Activated T-cell treated with anti-CD3 and anti-CD28 coated beads, Interleukin-2, amount 50 U/mL, for 24 hours (primary cell): ENCODE data around the gene EML1.
"Not testable (repeated sequence)": the region's sequence is repeated elsewhere in the genome, so short reads cannot be mapped to it uniquely, and the experiment has no call there.

Experiments used
- DNase-seq: peaks from one replicate; pipeline ENCODE4 v3.0.0-alpha.2; 2020
- H3K27ac Mint-ChIP-seq: 2 replicates; pipeline ENCODE4 v1.8.0; 2020; ENCODE audit warnings: mild to moderate bottlenecking, mixed read lengths
- H3K27me3 Mint-ChIP-seq: 2 replicates; pipeline ENCODE4 v1.8.0; 2020; ENCODE audit warnings: mixed read lengths
- H3K36me3 Mint-ChIP-seq: 2 replicates; pipeline ENCODE4 v1.8.0; 2020; ENCODE audit warnings: low read depth, mixed read lengths
- H3K4me1 Mint-ChIP-seq: 2 replicates; pipeline ENCODE4 v1.8.0; 2020; ENCODE audit warnings: low read depth, mixed read lengths
- H3K4me3 Mint-ChIP-seq: 2 replicates; pipeline ENCODE4 v1.8.0; 2020; ENCODE audit warnings: mild to moderate bottlenecking, moderate library complexity, mixed read lengths
- H3K9me3 Mint-ChIP-seq: 2 replicates; pipeline ENCODE4 v1.8.0; 2020; ENCODE audit warnings: mixed read lengths

Gene EML1

DNA sequence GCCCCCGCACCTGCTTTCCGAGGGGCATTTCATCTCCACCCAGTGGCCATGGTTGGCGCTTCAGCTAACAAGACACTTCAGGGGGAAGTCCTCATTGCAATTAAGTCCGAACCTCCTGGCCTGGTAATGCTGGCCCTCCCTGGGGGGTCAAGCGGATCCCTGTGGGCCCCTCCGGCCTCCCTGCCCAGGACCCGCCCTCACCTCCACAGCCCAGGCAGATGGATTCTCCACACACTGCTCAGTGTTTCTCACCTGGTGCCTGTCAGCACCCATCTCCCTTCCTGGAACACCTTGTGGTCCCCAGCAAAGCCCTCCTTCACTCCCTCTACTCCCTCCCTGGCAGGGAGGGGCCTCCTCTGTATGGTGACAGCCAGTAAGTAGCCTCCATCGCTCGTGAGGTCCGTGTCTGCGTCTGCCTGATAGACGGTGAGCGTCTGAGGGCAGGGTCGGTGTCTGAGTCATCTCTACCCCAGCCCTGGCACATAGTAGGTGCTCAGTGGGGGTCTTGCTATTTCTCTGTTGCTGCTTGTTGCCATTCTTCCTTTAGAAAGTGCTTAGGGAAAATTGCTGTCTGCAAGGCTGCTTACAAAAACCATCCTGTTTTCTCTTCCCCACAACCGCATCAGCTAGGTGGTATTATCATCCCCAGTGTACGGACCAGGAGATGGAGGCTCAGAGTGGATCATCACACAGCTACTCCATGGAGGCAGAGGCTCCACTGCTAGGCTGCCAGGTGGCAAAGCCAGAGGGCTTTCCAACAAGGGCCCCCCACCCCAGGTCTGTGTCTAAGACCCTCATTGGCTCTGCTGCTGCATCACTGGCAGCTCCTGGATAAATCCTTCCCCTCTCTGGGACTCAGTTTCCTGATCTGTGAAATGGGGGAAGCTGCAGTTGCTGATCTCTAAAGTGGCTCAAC lies 39.7 kb upstream of the EML1 start:
- no peaks in the 10 kb centered on the region for H3K9me3 Mint-ChIP-seq
- H3K27ac Mint-ChIP-seq, result no peak overlapping the region
- H3K36me3 Mint-ChIP-seq, result no peaks in the 10 kb centered on the region
- H3K4me1 Mint-ChIP-seq, result peaks cover 26% of the 10 kb centered on the region
- no peak for DNase-seq
- H3K27me3 Mint-ChIP-seq, result peaks cover 68% of the 10 kb centered on the region
- H3K4me3 Mint-ChIP-seq, result no peak overlapping the region

DNA sequence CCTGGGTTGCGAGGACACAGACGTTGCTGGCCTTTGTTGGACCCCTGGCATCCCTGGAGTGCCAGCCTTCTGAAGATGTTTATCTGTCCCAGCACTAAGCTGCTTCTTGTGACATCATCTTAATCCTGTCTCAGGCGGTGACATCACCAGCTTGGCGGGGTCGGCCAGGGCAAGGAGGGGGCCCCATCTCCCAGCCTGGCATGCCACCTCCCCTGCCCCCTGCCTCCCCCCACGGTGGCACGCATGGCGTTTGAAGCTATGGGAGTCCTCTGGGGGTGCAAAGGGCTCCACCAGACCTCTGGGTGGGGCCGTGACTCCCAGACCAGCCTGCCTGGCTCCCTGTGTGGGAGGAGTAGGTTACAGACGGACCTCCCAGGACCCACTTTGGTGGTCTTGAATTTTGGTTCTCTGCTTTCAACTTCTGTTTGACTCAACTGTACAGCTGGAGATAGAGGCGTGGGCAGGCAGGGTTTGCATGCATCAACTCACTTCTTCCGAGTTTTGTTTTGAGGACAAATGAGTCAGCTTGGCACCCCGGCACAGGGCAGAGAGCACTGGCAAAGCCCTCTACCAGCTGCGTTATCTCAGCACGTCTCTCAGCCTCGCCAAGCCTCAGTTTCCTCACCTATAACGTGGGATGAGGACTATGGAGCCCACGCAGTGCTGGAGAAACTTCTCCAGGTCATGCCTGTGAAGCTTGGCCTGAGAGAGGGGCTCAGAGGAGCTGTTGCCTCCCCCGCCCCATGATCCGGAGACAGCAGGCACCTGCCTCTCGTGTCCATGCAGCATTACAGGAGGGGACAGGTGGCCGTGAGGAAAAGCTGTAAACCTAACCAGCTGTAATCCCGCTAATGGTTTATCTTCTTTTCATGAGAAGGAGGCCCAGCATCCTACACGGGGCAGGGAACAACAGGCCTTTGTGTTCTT lies 38.8 kb upstream of the EML1 start:
- Mint-ChIP-seq H3K4me3 (no peak overlapping the region), H3K4me1 (peaks cover 26% of the 10 kb centered on the region), H3K36me3 (no peaks in the 10 kb centered on the region), H3K9me3 (no peaks in the 10 kb centered on the region), H3K27me3 (peaks cover 64% of the 10 kb centered on the region), H3K27ac (no peak overlapping the region)
- no peak for DNase-seq

GRCh38 chr14:99755068-99755405 lies 38.2 kb upstream of the EML1 start:
- DNase-seq, result no peak
- Mint-ChIP-seq H3K27me3 (peaks cover 62% of the 10 kb centered on the region), H3K9me3 (no peaks in the 10 kb centered on the region), H3K4me1 (peaks cover 26% of the 10 kb centered on the region), H3K36me3 (no peaks in the 10 kb centered on the region), H3K4me3 (no peak overlapping the region), H3K27ac (no peak overlapping the region)

DNA sequence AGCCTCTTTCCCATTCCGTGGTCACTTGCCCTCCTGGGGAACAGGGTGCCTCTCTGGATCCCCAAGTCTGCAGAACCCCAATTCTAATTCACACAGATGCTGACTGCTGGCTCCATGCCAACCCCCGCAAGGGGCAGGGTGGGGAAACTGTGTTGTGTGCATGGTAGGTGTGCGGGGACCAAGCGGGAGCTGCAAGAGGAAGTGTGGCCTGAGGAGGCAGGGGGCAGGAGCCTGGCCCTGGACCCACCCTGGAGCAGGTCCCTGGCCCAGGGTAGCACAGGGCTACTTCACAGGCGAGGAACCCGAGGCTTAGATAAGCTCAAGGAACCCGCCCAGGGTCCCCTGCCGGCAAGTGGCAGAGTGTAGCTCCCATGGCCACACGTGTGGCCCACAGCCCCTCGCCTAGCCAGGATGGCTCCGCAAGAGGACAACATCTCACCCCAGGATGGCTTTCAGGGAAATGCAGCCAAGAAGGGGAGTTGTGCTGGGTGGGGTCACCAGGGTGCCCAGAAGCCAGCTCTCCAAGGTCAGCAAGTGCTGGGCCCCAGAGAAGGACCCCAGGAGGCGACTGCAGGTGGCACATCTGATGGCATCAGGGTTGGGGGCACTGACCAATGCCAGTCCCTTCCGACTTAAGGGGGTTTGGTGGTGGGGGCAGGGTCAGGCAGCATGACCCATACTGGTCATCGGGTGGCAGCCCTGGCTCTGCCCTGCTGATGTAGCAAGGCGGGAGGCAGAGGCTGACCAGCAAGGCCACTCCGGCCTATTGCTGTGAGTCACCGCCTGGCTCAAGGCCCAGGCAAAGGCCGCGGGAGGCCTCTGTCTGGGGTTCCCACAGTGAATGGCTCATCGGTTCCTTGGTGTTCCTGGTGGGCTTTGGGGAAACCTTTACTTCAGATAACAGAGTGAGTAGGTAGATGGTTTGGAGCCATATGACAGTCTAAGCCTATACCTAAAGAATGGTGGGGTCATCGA lies 37.3 kb upstream of the EML1 start:
- Mint-ChIP-seq H3K27ac (no peak overlapping the region), H3K27me3 (peaks cover 65% of the 10 kb centered on the region), H3K9me3 (no peaks in the 10 kb centered on the region), H3K36me3 (no peaks in the 10 kb centered on the region), H3K4me1 (peaks cover 26% of the 10 kb centered on the region), H3K4me3 (no peak overlapping the region)
- DNase-seq, result no peak

DNA sequence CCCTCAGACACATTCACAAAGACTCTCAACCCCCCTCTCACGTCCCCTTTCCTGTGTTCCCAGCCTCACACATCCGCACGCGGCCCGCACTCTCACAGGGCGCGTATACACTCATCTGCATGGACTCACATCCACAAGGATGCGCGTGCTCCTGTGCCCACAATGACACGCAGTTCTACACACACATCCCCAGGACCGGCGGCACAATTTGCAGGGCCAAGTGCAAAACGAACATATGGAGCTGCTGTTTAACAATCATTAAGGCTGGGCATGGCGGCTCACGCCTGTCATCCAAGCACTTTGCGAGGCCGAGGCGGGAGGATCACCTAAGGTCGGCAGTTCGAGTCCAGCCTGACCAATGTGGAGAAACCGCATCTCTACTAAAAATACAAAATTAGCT lies 36.4 kb upstream of the EML1 start:
- no peak for DNase-seq

DNA sequence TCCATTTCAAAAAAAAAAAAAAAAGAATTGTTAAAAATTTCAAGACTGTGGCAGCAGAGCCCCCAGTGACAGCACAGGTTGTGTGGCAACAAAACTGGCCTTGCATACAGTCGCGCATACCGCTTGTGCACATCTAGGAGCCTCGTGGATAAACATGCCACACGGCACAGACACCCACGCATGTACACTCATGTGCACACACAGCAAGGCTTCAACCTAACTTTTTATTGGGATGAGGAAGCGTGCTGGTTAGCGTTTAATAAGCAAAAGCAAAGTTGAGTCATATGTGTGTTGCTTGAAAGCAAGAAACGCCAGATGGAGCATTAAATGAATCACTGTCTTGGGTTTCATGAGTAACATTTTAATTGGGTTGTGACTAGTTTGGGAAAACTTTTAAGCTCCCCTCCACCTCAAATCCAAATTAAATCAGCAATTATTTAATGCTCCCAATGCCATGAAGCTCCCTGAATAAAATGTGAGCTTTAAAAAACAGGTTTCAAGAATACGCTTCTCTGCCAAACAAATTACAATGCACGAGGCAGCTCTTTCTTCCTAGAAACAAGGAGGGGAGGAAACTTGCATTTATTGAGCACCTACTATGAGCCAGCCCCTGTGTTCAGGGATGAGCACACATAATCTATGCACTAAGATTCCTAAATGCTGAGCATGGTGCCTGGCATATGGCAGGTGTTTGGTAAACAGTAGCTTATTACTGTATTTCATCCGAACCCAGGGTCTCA lies 35.7 kb upstream of the EML1 start:
- Mint-ChIP-seq H3K4me1 (peaks cover 22% of the 10 kb centered on the region), H3K36me3 (no peaks in the 10 kb centered on the region), H3K27me3 (peaks cover 55% of the 10 kb centered on the region), H3K4me3 (no peak overlapping the region), H3K27ac (no peak overlapping the region), H3K9me3 (no peaks in the 10 kb centered on the region)
- no peak for DNase-seq

More for the DNA sequence above, 36.4 kb upstream of the EML1 start:
- H3K4me1 Mint-ChIP-seq, result peaks cover 26% of the 10 kb centered on the region
- H3K9me3 Mint-ChIP-seq, result no peaks in the 10 kb centered on the region
- H3K4me3 Mint-ChIP-seq, result no peak overlapping the region
- no peaks in the 10 kb centered on the region for H3K36me3 Mint-ChIP-seq
- H3K27me3 Mint-ChIP-seq, result peaks cover 60% of the 10 kb centered on the region
- H3K27ac Mint-ChIP-seq, result no peak overlapping the region

GRCh38 chr14:99758121-99758821 lies 34.9 kb upstream of the EML1 start:
- Mint-ChIP-seq H3K4me1 (peaks cover 18% of the 10 kb centered on the region), H3K4me3 (no peak overlapping the region), H3K9me3 (no peaks in the 10 kb centered on the region), H3K27me3 (peaks cover 49% of the 10 kb centered on the region), H3K36me3 (no peaks in the 10 kb centered on the region), H3K27ac (no peak overlapping the region)
- DNase-seq, result no peak

DNA sequence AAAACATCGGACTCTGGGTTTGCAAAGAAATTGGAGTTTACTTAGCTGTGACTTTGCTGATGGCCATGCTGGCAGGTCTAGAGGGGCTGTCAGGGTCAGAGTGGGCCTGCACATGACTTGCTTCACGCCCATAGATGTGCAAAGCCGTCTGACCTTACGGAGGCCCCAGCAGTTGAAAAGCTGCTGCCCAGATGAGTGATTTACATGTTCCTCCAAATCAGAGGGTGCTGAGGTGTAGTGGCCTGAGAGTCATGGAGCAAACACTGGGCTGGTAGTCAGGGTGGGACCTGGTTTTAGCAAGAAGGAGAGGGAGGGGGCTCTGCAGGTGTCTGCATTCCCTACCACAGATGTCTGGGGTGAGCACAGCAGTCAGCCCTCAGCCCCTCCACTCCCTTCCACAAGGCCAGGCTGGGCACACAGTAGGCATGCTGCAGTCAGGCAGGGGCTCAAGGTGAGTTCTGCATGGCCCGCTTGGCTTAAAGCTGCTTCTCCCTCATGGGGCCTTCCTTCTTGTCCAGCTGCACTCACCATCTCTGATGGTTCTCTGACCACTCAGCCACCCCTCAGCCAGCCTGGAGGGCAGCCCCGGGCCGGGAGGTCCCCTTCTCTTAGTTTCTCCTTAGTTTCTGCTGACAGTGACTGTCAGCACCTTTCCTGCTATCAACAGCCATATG lies 34.2 kb upstream of the EML1 start:
- peaks cover 12% of the 10 kb centered on the region for H3K4me1 Mint-ChIP-seq
- H3K27me3 Mint-ChIP-seq, result peaks cover 42% of the 10 kb centered on the region
- H3K9me3 Mint-ChIP-seq, result no peaks in the 10 kb centered on the region
- H3K27ac Mint-ChIP-seq, result no peak overlapping the region
- no peak for DNase-seq
- H3K4me3 Mint-ChIP-seq, result no peak overlapping the region
- H3K36me3 Mint-ChIP-seq, result no peaks in the 10 kb centered on the region

- Mint-ChIP-seq H3K27me3 (peaks cover 37% of the 10 kb centered on the region), H3K36me3 (no peaks in the 10 kb centered on the region), H3K4me3 (no peak overlapping the region), H3K4me1 (peaks cover 9% of the 10 kb centered on the region), H3K9me3 (no peaks in the 10 kb centered on the region), H3K27ac (no peak overlapping the region)
- DNase-seq, result no peak
These were observed 33.7 kb upstream of the EML1 start for GRCh38 chr14:99759546-99759925.

DNA sequence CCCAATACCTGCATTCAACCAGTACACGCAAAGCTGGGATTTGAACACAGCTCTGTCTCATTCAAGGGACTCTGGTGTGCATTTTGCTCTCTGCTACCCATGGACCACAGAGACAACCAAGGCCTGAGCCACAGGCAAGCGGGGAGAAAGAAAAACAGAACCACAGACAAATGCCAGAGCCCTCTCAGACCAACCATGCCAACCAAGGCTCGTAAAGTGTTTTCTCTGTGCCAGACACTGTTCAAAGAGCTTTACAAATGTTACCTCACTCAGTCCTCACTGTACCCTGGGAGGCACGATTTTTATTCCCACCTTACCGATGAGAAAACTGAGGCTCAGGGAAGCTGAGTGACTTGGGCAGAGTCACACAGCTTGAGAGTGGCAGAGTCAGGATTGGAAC lies 32.4 kb upstream of the EML1 start:
- Mint-ChIP-seq H3K4me1 (peaks cover 8% of the 10 kb centered on the region), H3K9me3 (no peaks in the 10 kb centered on the region), H3K4me3 (no peak overlapping the region), H3K36me3 (no peaks in the 10 kb centered on the region), H3K27me3 (peaks cover 27% of the 10 kb centered on the region), H3K27ac (no peak overlapping the region)
- DNase-seq, result no peak

- not testable (repeated sequence) for H3K9me3 Mint-ChIP-seq, H3K4me1 Mint-ChIP-seq, DNase-seq, H3K27ac Mint-ChIP-seq, H3K36me3 Mint-ChIP-seq, H3K4me3 Mint-ChIP-seq
- peaks cover 15% of the 10 kb centered on the region for H3K27me3 Mint-ChIP-seq
These were observed 30.3 kb upstream of the EML1 start for GRCh38 chr14:99762911-99763310.

- H3K4me1 Mint-ChIP-seq, result no peaks in the 10 kb centered on the region
- peaks cover 15% of the 10 kb centered on the region for H3K27me3 Mint-ChIP-seq
- no peak overlapping the region for H3K27ac Mint-ChIP-seq
- H3K36me3 Mint-ChIP-seq, result no peaks in the 10 kb centered on the region
- no peaks in the 10 kb centered on the region for H3K9me3 Mint-ChIP-seq
- no peak overlapping the region for H3K4me3 Mint-ChIP-seq
- no peak for DNase-seq
These were observed 29.5 kb upstream of the EML1 start for GRCh38 chr14:99763527-99764221.
